Prostate gland (tissue), 2 donors: Measurements from ENCODE around the gene TRPV4. TPM values are rescaled to one million over a fixed set of nuclear protein-coding genes. Genes with fewer than 3 reads are reported as not detected.

Experiments
- DNase-seq: peaks from one replicate; pipeline ENCODE4 v3.0.0-alpha.2; 2019; ENCODE audit warnings: low spot score
- H3K27ac ChIP-seq, 2 donors: fragments of 200-600 bp; sonication (generic); 2 replicates each; pipeline ENCODE4 v1.5.1; 2017 to 2019
- H3K27me3 ChIP-seq: fragments of 200-600 bp; sonication (generic); replicated peaks from 2 replicates; pipeline ENCODE4 v1.5.1; 2019; ENCODE audit not compliant: insufficient read depth
- H3K36me3 ChIP-seq, 2 donors: fragments of 200-600 bp; sonication (generic); 1 replicate in 1 of 2; 2 replicates in 1 of 2; pipeline versions ENCODE4 v1.5.1 to v1.8.1; 2017 to 2019
- H3K4me1 ChIP-seq: fragments of 200-600 bp; sonication (generic); replicated peaks from 2 replicates; pipeline ENCODE4 v1.5.1; 2019
- H3K4me3 ChIP-seq, 2 donors: fragments of 200-600 bp; sonication (generic); 2 replicates each; pipeline ENCODE4 v1.5.1; 2017 to 2019
- H3K9me3 ChIP-seq: fragments of 200-600 bp; sonication (generic); 2 replicates; pipeline ENCODE4 v1.5.1; 2017
- POLR2A ChIP-seq: fragments of 450-650 bp; IDR thresholded peaks from one replicate; pipeline ENCODE4 v1.6.1; 2016; ENCODE audit warnings: antibody characterized with exemption, mild to moderate bottlenecking
- POLR2AphosphoS5 ChIP-seq: sonication (generic); formaldehyde crosslinking; IDR thresholded peaks from one replicate; pipeline ENCODE4 v1.6.1; 2017; ENCODE audit warnings: antibody characterized with exemption
- WGBS: methylation state at CpG from one replicate; pipeline ENCODE4 v1.1.5; 2018; 5-methylcytosine and 5-hydroxymethylcytosine counted together
- intact Hi-C: fragments of 100-400 bp; cut with DNase I; formaldehyde crosslinking; loops from one replicate; pipeline ENCODE4 v1.14.2; 2022
- total RNA-seq, 2 donors: library from RNA; depleted of rRNA; stranded (reverse); fragments of >200 nt; gene quantifications; one replicate each; pipeline ENCODE4 v1.1.0, GENCODE V29; 2016
- TF ChIP-seq, protein P1 (sequence below), 4 experiments: fragments of 200-600 bp in 2 of 4; fragments of 450-650 bp in 2 of 4; sonication (generic) in 2 of 4; IDR thresholded peaks; 1 replicate in 3 of 4; 2 replicates in 1 of 4; pipeline ENCODE4 v1.5.1; 2016 to 2019; ENCODE audit warnings: antibody characterized with exemption in 4 of 4, mild to moderate bottlenecking in 2 of 4, moderate library complexity in 2 of 4

Gene TRPV4
- total RNA-seq, 2 donors from 2014 or later: 4.6 to 8.0 TPM

DNA sequence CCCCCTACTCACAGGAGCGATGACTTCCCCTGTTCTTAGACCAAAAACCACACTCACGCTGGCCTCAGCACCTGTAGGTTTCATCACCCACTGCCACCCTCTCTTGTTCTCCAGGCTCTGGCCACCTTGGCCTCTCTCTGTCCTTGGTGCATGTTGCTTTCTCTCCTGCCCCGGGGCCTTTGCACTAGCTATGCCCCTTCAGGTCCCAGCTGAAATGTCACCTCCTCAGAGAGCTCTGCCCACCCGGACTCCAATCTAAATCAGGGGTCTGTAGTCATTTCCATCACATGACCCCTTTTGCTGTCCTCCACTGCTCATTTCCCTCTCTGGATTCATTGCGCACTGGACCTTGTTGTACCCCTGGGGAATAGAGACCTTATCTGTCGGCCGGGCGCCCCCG, 8.2 kb upstream of the TRPV4 start:
- DNase-seq: no peak
- H3K9me3 ChIP-seq: no peaks in the 10 kb centered on the region
- 90% methylated on average over 9 of the region's 9 CpGs for WGBS
- H3K4me3 ChIP-seq: no peak overlapping the region
- H3K27me3 ChIP-seq: no peaks in the 10 kb centered on the region
- no peaks in the 10 kb centered on the region for H3K4me1 ChIP-seq
- intact Hi-C loops: no loop called here
- TF ChIP-seq, protein P1, sequence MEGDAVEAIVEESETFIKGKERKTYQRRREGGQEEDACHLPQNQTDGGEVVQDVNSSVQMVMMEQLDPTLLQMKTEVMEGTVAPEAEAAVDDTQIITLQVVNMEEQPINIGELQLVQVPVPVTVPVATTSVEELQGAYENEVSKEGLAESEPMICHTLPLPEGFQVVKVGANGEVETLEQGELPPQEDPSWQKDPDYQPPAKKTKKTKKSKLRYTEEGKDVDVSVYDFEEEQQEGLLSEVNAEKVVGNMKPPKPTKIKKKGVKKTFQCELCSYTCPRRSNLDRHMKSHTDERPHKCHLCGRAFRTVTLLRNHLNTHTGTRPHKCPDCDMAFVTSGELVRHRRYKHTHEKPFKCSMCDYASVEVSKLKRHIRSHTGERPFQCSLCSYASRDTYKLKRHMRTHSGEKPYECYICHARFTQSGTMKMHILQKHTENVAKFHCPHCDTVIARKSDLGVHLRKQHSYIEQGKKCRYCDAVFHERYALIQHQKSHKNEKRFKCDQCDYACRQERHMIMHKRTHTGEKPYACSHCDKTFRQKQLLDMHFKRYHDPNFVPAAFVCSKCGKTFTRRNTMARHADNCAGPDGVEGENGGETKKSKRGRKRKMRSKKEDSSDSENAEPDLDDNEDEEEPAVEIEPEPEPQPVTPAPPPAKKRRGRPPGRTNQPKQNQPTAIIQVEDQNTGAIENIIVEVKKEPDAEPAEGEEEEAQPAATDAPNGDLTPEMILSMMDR (IDR thresholded peaks at IDR 0.05): no peak
- TF ChIP-seq POLR2AphosphoS5: no peak
- no peak for TF ChIP-seq POLR2A
- H3K27ac ChIP-seq: no peak overlapping the region
- no peaks in the 10 kb centered on the region for H3K36me3 ChIP-seq

DNA sequence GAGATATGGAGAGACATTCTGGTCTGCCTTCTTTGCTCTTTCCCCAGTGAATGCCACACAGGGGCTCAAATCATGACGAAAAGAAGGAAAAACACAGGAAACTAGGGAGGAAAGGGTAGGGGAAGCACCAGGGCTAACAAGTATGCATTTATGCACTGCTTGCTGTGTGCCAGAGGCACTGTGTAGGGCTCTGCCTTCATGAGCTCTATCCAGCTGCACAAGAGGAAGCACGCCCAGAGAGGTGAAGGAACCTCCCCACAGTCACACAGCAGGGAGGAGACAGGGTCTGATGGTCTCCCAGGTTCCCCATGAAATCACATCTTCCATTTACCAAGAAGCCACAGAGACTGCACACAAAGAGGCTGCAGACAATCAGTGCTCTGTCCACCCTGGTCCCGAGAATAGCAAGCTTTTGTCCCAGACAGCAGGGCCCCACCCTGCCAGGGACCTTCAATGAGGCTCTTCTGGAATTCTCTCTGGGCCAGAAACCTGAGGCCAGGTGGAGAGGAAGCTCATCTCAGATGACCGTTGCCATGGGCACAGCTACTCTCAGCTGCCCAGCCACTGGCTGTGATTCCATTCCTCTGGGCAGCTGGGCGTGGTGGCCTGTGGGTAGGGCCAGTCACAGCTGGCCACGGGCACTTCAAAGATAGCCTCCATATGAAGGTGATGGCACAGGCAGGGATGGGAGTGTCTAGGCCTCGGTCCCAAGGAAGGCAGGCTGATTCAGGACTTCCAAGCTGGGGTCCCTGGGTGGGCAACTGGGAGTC, 7.3 kb upstream of the TRPV4 start:
- TF ChIP-seq, protein P1 (IDR thresholded peaks at IDR 0.05): no peak
- TF ChIP-seq POLR2A: no peak
- TF ChIP-seq POLR2AphosphoS5: no peak
- Histone ChIP-seq H3K27me3 (no peaks in the 10 kb centered on the region), H3K4me1 (no peaks in the 10 kb centered on the region), H3K9me3 (no peaks in the 10 kb centered on the region), H3K4me3 (no peak overlapping the region), H3K27ac (no peak overlapping the region), H3K36me3 (no peaks in the 10 kb centered on the region)
- DNase-seq: no peak
- 56% methylated on average over 6 of the region's 7 CpGs for WGBS
- intact Hi-C loops: no loop called here

DNA sequence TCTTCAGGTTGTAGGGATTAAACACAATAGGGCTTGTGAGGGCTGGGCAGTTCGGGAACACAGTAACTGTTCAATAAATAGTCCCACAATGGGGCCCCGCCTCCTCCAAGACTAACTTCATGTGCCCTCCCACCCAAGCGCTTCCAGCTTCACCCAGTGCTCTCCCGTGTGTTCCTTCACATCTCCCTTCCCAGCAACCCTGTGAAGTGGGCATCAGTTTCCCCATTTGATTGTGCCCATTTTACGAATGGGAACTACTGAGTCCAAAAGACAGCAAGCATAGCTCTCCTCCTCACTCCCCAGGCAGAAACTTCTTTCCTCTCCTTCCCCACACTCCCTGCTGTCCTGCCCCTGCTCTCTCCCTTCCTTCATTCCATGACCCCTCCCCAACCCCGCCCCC, 6.2 kb upstream of the TRPV4 start:
- no peaks in the 10 kb centered on the region for H3K4me1 ChIP-seq
- no peaks in the 10 kb centered on the region for H3K36me3 ChIP-seq
- no peak for DNase-seq
- no peak overlapping the region for H3K27ac ChIP-seq
- TF ChIP-seq POLR2A (no peak), POLR2AphosphoS5 (no peak)
- TF ChIP-seq, protein P1 (IDR thresholded peaks at IDR 0.05): no peak
- intact Hi-C loops: no loop called here
- no peak overlapping the region for H3K4me3 ChIP-seq
- 74% methylated on average over 6 of the region's 6 CpGs for WGBS
- no peaks in the 10 kb centered on the region for H3K27me3 ChIP-seq
- H3K9me3 ChIP-seq: no peaks in the 10 kb centered on the region

DNA sequence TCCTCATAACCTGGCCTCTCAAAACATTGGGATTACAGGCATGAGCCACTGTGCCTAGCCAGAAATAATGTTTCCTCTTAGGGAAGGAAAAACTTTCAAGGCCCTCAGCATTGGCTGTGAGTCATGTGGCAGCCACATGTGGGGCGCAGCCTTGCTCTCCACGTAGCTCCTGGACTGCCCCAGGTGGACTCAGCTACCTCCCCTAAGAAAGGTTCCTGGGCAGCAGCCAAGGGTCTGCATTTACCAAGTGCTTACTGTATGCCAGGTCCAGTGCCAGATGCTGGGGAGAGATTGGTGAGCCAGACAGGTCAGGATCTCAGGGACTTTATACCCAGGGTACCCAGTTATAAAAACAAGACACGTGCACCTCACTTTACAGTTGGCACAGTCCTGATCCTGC, 3.7 kb upstream of the TRPV4 start:
- 53% methylated on average over 3 of the region's 3 CpGs for WGBS
- TF ChIP-seq POLR2A: no peak
- TF ChIP-seq POLR2AphosphoS5: no peak
- TF ChIP-seq, protein P1 (IDR thresholded peaks at IDR 0.05): no peak
- H3K4me3 ChIP-seq: no peak overlapping the region
- no peaks in the 10 kb centered on the region for H3K9me3 ChIP-seq
- intact Hi-C loops: no loop called here
- DNase-seq: no peak
- H3K27ac ChIP-seq: no peak overlapping the region
- no peaks in the 10 kb centered on the region for H3K27me3 ChIP-seq
- H3K4me1 ChIP-seq: no peaks in the 10 kb centered on the region
- no peaks in the 10 kb centered on the region for H3K36me3 ChIP-seq

DNA sequence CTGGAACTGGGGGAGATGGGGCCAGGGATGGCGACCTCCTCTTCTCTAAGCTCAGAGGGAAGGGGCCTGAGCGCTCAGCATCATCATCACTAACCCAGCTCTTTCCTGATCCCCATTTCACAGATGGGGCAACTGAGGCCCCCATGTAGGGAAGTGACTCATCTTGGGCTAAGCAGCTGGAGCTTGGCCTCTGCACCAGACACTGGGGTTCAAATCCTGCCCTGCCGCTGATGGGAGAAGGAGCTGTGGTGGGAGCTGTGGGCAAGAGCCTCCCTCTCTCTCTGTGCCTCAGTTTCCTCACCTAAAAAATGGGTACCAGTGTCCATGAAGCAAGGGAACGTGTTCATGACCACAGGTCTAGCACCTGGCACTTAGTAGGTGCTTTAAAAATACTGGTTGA, 2.6 kb upstream of the TRPV4 start:
- Histone ChIP-seq H3K36me3 (no peaks in the 10 kb centered on the region), H3K4me3 (no peak overlapping the region), H3K4me1 (no peaks in the 10 kb centered on the region), H3K9me3 (no peaks in the 10 kb centered on the region), H3K27me3 (no peaks in the 10 kb centered on the region), H3K27ac (no peak overlapping the region)
- no peak for DNase-seq
- no peak for TF ChIP-seq POLR2A
- TF ChIP-seq, protein P1 (IDR thresholded peaks at IDR 0.05): no peak
- no peak for TF ChIP-seq POLR2AphosphoS5
- WGBS: 94% methylated on average over 4 of the region's 4 CpGs
- intact Hi-C loops: no loop called here
